HepG2 (cell line): ENCODE results near the gene KBTBD13. TPM values are rescaled to one million over a fixed set of nuclear protein-coding genes. Genes with fewer than 3 reads are reported as not detected.

Source experiments
- AHR ChIP-seq: IDR thresholded peaks from 2 replicates; pipeline ENCODE4 v1.6.1; 2018; ENCODE audit warnings: missing genetic modification reagents, missing compliant biosample characterization
- BCLAF1 ChIP-seq: fragments of 450-650 bp; IDR thresholded peaks from 2 replicates; pipeline ENCODE4 v1.6.1; 2017; ENCODE audit warnings: mild to moderate bottlenecking
- CREM ChIP-seq, 2 experiments: sonication (generic) in 1 of 2; formaldehyde crosslinking in 1 of 2; IDR thresholded peaks; 2 replicates each; pipeline versions ENCODE4 v1.4.0 to v1.6.1; 2016 to 2020; ENCODE audit warnings: antibody characterized with exemption in 1 of 2, mild to moderate bottlenecking in 1 of 2, missing genetic modification reagents in 1 of 2
- EED ChIP-seq: sonication (generic); formaldehyde crosslinking; IDR thresholded peaks from 2 replicates; pipeline ENCODE4 v1.5.0; 2020; ENCODE audit warnings: mild to moderate bottlenecking, missing genetic modification reagents
- HDAC6 ChIP-seq: fragments of 200-600 bp; sonication (generic); IDR thresholded peaks from 2 replicates; pipeline ENCODE4 v1.7.0; 2017; ENCODE audit warnings: mild to moderate bottlenecking, antibody characterized with exemption, low read length, low read depth
- IKZF1 ChIP-seq: fragments of 450-650 bp; IDR thresholded peaks from 2 replicates; pipeline ENCODE4 v1.7.1; 2016
- KDM4B ChIP-seq: sonication (generic); formaldehyde crosslinking; IDR thresholded peaks from 2 replicates; pipeline ENCODE4 v1.4.0; 2020; ENCODE audit warnings: missing genetic modification reagents
- MLLT10 ChIP-seq: sonication (generic); formaldehyde crosslinking; IDR thresholded peaks from 2 replicates; pipeline ENCODE4 v1.4.0; 2020; ENCODE audit warnings: missing genetic modification reagents
- MYNN ChIP-seq: sonication (generic); formaldehyde crosslinking; IDR thresholded peaks from 2 replicates; pipeline ENCODE4 v1.4.0; 2020; ENCODE audit warnings: mild to moderate bottlenecking, low read depth, missing genetic modification reagents
- MZF1 ChIP-seq: sonication (generic); formaldehyde crosslinking; IDR thresholded peaks from 2 replicates; pipeline ENCODE4 v1.8.1; 2023; ENCODE audit warnings: mild to moderate bottlenecking, missing genetic modification reagents, borderline replicate concordance
- NCOA2 ChIP-seq: sonication (generic); formaldehyde crosslinking; IDR thresholded peaks from 2 replicates; pipeline ENCODE4 v1.8.0; 2022; ENCODE audit warnings: inconsistent platforms
- POGK ChIP-seq: sonication (generic); formaldehyde crosslinking; conservative IDR thresholded peaks from 2 replicates; pipeline ENCODE4 v1.8.0; 2022; ENCODE audit warnings: mild to moderate bottlenecking, moderate library complexity, missing genetic modification reagents
- TRAFD1 ChIP-seq: sonication (generic); formaldehyde crosslinking; IDR thresholded peaks from 2 replicates; pipeline ENCODE4 v1.5.1; 2020; ENCODE audit warnings: missing genetic modification reagents, mild to moderate bottlenecking, borderline replicate concordance
- ZNF773 ChIP-seq: sonication (generic); formaldehyde crosslinking; IDR thresholded peaks from 2 replicates; pipeline ENCODE4 v1.4.0; 2020; ENCODE audit warnings: missing genetic modification reagents, borderline replicate concordance
- ZNF850 ChIP-seq: sonication (generic); formaldehyde crosslinking; conservative IDR thresholded peaks from 2 replicates; pipeline ENCODE4 v1.9.0; 2021; ENCODE audit warnings: mild to moderate bottlenecking, missing genetic modification reagents
- polyA plus RNA-seq, 8 experiments: library from polyadenylated mRNA; depleted of rRNA in 3 of 8; stranded (reverse) in 7 of 8; unstranded in 1 of 8; fragments of >200 nt; fragmentation: Illumina TruSeq in 4 of 8; extraction: Trizol in 4 of 8; gene quantifications; 2 replicates each; pipeline versions ENCODE4 v1.2.1 to v1.2.3, GENCODE V29; 2011 to 2016; ENCODE audit warnings: low read depth in 4 of 8, missing spikeins in 1 of 8, mixed read lengths in 1 of 8; ENCODE audit not compliant: insufficient read depth in 1 of 8
- total RNA-seq, 5 experiments: library from RNA; depleted of rRNA; stranded (reverse); fragments of >200 nt; fragmentation: Illumina TruSeq; extraction: Trizol; gene quantifications; 2 replicates each; pipeline ENCODE4 v1.2.3, GENCODE V29; 2016; ENCODE audit warnings: low read depth in 1 of 5

The KBTBD13 gene
- total and polyA plus RNA-seq, 2 of the 13 experiments (the other 11 are each of a cell fraction or from before 2014, with no cell fraction given) = not detected

GRCh38 chr15:65028921-65029735 is 47.4 kb upstream of the KBTBD13 start, which contains the start of gene MTFMT (continued):
- TF ChIP-seq TRAFD1 (CRISPR knock-in tag) = no peak
- no peak for TF ChIP-seq KDM4B (CRISPR knock-in tag)
- TF ChIP-seq POGK (CRISPR knock-in tag) = no peak
- TF ChIP-seq EED (CRISPR knock-in tag) = no peak
- peak; percentile 78; the same call in 1 of the 2 replicates for TF ChIP-seq ZNF773 (CRISPR knock-in tag)
- TF ChIP-seq IKZF1 = no peak
- TF ChIP-seq HDAC6 = no peak
- no peak for TF ChIP-seq BCLAF1
- no peak for TF ChIP-seq MZF1 (CRISPR knock-in tag)
- no peak for TF ChIP-seq MYNN (CRISPR knock-in tag)
- TF ChIP-seq CREM (IDR thresholded peaks at IDR 0.05) = no peak
- TF ChIP-seq CREM (CRISPR knock-in tag; IDR thresholded peaks at IDR 0.05) = no peak
- TF ChIP-seq MLLT10 (CRISPR knock-in tag) = no peak
- no peak for TF ChIP-seq ZNF850 (CRISPR knock-in tag)
- TF ChIP-seq AHR (CRISPR knock-in tag) = no peak; the same call in 1 of the 2 replicates
- TF ChIP-seq NCOA2 (CRISPR knock-in tag) = no peak
